Mucosa of stomach (tissue), 1 donor: ENCODE data around the gene NOS3.

Experiments
- H3K27me3 ChIP-seq: one replicate; pipeline ENCODE4 v1.7.0; 2013; ENCODE audit warnings: mild to moderate bottlenecking, low read length; ENCODE audit not compliant: control insufficient read depth, insufficient read depth
- H3K36me3 ChIP-seq: one replicate; pipeline ENCODE4 v1.7.0; 2013; ENCODE audit warnings: low read length; ENCODE audit not compliant: control insufficient read depth, insufficient read depth
- H3K4me1 ChIP-seq: one replicate; pipeline ENCODE4 v1.7.0; 2013; ENCODE audit warnings: mild to moderate bottlenecking, low read length; ENCODE audit not compliant: control insufficient read depth, insufficient read depth
- H3K4me3 ChIP-seq: one replicate; pipeline ENCODE4 v1.7.0; 2013; ENCODE audit warnings: low read length
- H3K9ac ChIP-seq: one replicate; pipeline ENCODE4 v1.7.0; 2013; ENCODE audit warnings: mild to moderate bottlenecking, low read length, moderate library complexity
- H3K9me3 ChIP-seq: one replicate; pipeline ENCODE4 v1.7.0; 2013; ENCODE audit warnings: mild to moderate bottlenecking, low read length, moderate library complexity; ENCODE audit not compliant: control insufficient read depth
- donor health status: Pancreatic carcinoma.

NOS3 gene

DNA sequence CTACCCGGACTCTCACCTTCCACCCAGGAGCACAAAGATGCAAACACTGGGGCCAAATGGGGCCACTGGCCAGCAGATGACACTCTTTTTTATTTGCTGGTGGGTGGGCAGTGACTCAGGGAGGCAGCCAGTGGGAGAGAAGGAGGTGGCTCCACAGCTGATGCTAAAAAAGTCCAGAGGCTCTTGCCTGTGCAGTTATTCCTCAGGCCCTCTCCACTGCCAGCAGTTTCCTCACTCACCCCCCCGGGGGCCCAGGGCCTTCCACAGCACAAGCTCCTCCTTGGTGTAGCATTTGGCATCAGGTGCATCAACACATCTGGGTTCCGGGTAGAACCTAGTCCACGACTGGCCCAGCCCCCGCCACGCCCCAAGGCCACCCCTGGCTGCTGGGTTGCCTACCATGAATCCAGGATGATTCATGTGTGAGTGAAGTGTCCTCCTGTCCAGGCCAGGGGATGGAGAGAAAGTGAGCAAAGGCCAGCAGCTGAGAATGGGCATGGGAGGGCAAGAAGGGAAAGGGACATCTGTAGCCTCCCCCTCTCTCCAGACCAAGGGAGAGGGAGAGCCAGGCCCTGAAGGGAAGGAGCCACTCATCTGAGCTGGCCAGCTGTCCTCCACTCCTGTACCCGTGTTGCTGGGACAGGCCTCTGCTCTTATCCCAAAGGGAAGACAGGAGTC, 11.0 kb upstream of the NOS3 start:
- Histone ChIP-seq H3K9ac (no peak overlapping the region), H3K27me3 (peaks cover 57% of the 10 kb centered on the region), H3K4me1 (peaks cover 18% of the 10 kb centered on the region), H3K4me3 (no peak overlapping the region), H3K36me3 (no peaks in the 10 kb centered on the region), H3K9me3 (no peaks in the 10 kb centered on the region)

DNA sequence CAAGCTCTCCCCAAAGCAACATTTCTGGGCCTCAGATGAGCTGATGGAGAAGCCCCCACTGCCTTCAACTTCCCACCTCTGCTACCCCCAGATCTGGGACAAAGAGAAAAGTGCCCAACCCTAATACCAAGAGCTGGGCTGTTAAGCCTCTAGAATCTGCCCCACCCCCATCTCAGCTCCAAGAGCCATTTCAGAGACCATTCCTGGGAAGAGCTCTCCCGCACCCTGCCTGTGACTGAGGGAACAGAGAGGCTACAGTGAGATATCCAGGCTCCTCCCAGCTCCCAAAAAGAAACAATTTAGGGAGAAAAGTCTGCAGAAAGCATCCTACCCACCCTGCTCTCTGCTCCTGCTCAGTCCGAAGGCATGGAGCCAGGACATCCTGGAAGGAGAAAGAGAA, 10.2 kb upstream of the NOS3 start:
- Histone ChIP-seq H3K9me3 (no peaks in the 10 kb centered on the region), H3K9ac (no peak overlapping the region), H3K36me3 (no peaks in the 10 kb centered on the region), H3K4me3 (no peak overlapping the region), H3K27me3 (peaks cover 49% of the 10 kb centered on the region), H3K4me1 (peaks cover 10% of the 10 kb centered on the region)

DNA sequence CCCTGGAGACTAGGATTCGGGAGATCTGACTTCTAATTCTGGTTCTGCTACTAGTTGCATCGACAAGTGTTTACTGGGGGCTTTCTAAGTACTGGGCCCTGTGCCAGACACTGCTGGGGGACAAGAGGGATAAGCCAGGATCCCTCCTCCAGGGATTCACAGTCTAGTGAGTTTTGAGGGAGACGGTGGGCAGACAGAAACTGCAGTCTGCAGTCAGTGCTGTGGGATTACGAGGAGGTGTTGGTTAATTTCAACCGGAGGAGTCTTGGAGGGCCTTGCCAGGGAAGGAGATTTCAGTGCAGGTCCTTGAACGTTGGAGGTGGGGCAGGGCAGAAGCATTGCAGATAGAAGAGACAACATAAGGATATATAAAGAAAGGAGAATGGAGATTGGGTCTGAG, 9.2 kb upstream of the NOS3 start:
- H3K4me1 ChIP-seq: peaks cover 8% of the 10 kb centered on the region

DNA sequence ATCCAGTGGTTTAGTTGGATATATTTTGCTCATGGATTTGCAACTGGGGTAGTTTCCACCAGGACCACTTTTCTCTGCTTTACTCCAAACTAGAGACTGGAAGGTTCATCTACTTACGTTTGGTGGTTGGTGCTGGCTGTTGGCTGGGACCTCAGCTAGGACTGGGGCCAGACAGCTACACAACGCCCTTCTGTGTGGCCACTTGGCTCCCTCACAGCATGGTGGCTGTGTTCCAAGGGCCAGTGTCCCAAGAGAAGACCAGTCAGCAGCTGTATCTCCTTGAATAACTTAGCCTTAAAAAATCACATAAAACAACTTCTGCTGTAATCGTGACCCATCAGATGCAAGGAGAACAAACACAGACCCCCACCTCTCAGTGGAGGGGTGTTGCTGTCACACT, 8.5 kb upstream of the NOS3 start:
- H3K4me3 ChIP-seq: no peak overlapping the region
- H3K27me3 ChIP-seq: peaks cover 33% of the 10 kb centered on the region
- H3K9me3 ChIP-seq: no peaks in the 10 kb centered on the region
- no peaks in the 10 kb centered on the region for H3K36me3 ChIP-seq
- no peak overlapping the region for H3K9ac ChIP-seq
- H3K4me1 ChIP-seq: peaks cover 8% of the 10 kb centered on the region

More for the DNA sequence above, 9.2 kb upstream of the NOS3 start:
- Histone ChIP-seq H3K27me3 (peaks cover 40% of the 10 kb centered on the region), H3K4me3 (no peak overlapping the region), H3K9me3 (no peaks in the 10 kb centered on the region), H3K9ac (no peak overlapping the region), H3K36me3 (no peaks in the 10 kb centered on the region)

DNA sequence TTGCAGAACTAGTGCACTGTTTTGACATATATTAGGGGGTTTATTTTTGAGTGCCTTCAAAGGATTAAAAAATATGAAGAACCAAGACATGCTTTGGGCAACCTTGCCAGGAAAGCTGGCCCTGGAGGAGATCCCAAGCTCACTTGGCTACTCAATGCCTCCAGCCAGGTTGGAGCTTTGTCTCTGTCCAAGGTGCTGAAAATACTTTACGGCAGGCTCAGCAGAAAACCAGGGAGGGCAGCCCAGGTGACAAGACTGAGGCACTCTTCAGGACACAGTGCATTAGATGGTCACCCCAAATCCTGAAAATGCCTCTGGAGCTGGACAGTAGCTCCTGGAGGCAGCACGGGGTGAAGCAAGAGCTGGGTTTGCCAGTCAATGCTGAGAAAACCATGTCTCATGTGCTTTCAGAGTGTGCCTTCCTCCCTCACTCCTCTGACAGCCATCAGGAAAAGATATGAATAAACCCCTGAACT, 6.9 kb upstream of the NOS3 start:
- Histone ChIP-seq H3K4me3 (no peak overlapping the region), H3K9me3 (no peaks in the 10 kb centered on the region), H3K4me1 (peaks cover 1% of the 10 kb centered on the region), H3K36me3 (no peaks in the 10 kb centered on the region), H3K9ac (no peak overlapping the region), H3K27me3 (peaks cover 24% of the 10 kb centered on the region)

DNA sequence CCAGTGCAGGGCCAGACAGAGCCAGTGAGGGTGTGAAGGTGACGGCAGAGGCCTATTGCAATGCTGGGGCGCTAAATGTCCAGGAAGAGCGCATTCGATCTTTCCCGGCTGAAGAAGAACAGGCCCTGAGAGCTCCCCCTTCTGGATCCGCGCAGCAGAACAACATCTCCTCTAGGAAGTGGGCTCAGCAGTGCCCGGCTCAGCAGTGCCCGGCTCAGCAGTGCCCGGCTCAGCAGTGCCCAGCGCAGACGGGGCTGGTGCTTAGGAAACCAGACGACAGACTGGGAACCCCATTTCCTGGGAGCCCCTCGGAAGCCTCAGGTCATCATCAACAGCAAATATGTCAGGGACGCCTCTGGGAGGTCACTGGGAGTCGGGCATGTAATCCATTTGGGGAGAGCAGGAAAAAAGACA, 4.7 kb upstream of the NOS3 start:
- Histone ChIP-seq H3K9ac (no peak overlapping the region), H3K4me1 (no peaks in the 10 kb centered on the region)

DNA sequence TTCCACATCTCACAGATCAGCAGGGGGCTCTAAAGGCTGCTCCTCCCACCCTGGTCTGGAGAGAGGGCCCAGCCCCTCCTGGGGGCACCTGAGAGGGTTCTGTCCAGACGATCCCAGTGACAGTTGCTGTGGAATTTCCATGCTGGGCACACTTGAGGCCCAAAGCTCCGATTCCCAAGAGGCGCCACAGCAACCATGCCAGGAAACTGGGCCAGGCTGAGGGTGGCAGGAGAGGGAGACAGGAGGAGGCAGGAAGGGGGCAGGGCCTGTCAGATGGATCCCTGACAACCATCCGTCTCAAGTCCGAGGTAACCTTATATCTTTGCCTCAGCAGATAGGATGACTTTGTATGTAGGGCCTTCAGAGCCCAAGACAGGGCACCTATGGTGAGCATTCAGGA, 4.3 kb upstream of the NOS3 start:
- Histone ChIP-seq H3K27me3 (no peaks in the 10 kb centered on the region), H3K4me3 (no peak overlapping the region), H3K9me3 (no peaks in the 10 kb centered on the region), H3K36me3 (no peaks in the 10 kb centered on the region), H3K4me1 (no peaks in the 10 kb centered on the region), H3K9ac (no peak overlapping the region)

More for the DNA sequence above, 4.7 kb upstream of the NOS3 start:
- no peak overlapping the region for H3K4me3 ChIP-seq
- H3K27me3 ChIP-seq: peaks cover 3% of the 10 kb centered on the region
- no peaks in the 10 kb centered on the region for H3K36me3 ChIP-seq
- no peaks in the 10 kb centered on the region for H3K9me3 ChIP-seq

DNA sequence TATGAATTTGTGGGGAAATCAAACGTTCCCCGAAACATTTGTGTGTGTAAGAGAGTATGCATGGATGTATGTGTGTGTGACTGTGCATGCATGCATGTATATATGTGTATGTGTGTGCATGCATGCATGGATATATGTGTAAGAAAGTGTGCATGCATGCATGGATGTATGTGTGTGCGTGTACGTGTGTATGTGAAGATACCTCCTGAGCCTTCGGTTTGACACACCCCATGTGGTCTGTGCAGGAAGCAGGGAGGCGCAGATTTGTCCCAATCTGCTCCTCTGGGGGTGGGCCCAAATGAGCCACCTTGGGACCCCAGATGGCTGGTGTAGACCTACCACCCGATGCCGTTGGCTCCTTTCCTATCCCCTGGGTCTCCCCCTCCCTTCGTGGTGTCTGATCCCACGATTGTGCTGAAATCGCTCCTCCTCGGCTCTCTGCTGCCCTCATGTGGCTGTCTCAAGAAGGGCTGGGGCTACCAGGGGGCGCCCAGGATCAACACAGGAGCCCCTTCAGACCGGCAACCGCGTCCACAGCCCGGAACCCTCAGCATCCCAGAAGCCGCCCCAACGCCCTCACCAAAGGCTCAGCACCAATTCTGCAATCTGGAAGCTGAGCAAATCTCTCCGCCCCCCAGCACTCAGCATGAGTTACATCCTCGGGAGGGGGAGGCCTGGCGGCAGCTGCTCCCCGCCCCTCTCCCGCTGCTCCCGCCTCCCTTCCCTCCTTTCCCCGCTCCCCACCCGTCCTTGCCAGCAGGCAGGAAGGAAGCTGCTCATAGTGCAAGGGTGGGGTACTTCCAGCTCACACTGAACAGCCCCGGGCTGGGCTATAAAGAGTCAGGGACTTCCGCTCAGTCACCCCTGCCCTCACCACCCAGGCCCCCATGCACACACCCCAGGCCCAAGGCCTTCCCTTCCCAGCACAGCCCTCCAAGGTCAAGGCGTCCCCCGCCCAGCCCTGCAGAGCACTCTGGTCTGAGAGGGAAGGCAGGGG, 2.3 kb upstream of the NOS3 start:
- no peak overlapping the region for H3K4me3 ChIP-seq
- H3K36me3 ChIP-seq: no peaks in the 10 kb centered on the region
- no peak overlapping the region for H3K9ac ChIP-seq
- H3K4me1 ChIP-seq: no peaks in the 10 kb centered on the region
- H3K27me3 ChIP-seq: peaks cover 3% of the 10 kb centered on the region
- H3K9me3 ChIP-seq: no peaks in the 10 kb centered on the region

DNA sequence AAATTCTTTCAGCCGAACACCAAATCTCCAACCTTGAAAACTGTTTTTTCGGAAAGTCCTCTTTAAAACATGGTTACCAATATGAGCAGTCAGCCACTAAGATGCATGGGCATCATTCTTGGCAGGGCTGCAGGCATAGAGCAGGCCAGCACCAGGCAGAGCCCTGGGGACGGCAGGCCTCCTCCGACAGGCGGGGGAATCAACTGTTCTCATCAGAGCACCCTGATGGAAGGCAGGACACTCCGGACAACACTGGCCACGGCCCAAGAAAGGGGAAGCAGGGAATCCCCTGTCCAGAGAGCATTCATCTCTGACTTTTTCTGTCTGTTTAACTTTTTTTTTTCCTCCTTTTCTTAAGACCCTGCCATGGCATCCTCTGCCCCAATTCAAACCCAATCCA, 1.4 kb upstream of the NOS3 start:
- Histone ChIP-seq H3K27me3 (peaks cover 3% of the 10 kb centered on the region), H3K4me1 (no peaks in the 10 kb centered on the region), H3K9me3 (no peaks in the 10 kb centered on the region), H3K36me3 (no peaks in the 10 kb centered on the region), H3K4me3 (no peak overlapping the region), H3K9ac (no peak overlapping the region)

DNA sequence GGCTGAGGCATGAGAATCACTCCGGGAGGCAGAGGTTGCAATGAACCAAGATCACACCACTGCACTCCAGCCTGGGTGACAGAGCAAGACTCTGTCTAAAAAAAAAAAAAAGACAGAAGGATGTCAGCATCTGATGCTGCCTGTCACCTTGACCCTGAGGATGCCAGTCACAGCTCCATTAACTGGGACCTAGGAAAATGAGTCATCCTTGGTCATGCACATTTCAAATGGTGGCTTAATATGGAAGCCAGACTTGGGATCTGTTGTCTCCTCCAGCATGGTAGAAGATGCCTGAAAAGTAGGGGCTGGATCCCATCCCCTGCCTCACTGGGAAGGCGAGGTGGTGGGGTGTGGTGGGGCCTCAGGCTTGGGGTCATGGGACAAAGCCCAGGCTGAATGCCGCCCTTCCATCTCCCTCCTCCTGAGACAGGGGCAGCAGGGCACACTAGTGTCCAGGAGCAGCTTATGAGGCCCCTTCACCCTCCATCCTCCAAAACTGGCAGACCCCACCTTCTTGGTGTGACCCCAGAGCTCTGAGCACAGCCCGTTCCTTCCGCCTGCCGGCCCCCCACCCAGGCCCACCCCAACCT, 1.3 kb downstream of the NOS3 start:
- H3K27me3 ChIP-seq: peaks cover 3% of the 10 kb centered on the region
- no peak overlapping the region for H3K9ac ChIP-seq
- no peaks in the 10 kb centered on the region for H3K36me3 ChIP-seq
- no peaks in the 10 kb centered on the region for H3K4me1 ChIP-seq
- H3K9me3 ChIP-seq: no peaks in the 10 kb centered on the region
- no peak overlapping the region for H3K4me3 ChIP-seq

DNA sequence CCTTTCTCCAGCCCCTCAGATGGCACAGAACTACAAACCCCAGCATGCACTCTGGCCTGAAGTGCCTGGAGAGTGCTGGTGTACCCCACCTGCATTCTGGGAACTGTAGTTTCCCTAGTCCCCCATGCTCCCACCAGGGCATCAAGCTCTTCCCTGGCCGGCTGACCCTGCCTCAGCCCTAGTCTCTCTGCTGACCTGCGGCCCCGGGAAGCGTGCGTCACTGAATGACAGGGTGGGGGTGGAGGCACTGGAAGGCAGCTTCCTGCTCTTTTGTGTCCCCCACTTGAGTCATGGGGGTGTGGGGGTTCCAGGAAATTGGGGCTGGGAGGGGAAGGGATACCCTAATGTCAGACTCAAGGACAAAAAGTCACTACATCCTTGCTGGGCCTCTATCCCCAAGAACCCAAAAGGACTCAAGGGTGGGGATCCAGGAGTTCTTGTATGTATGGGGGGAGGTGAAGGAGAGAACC, 2.1 kb downstream of the NOS3 start:
- no peak overlapping the region for H3K4me3 ChIP-seq
- no peaks in the 10 kb centered on the region for H3K9me3 ChIP-seq

DNA sequence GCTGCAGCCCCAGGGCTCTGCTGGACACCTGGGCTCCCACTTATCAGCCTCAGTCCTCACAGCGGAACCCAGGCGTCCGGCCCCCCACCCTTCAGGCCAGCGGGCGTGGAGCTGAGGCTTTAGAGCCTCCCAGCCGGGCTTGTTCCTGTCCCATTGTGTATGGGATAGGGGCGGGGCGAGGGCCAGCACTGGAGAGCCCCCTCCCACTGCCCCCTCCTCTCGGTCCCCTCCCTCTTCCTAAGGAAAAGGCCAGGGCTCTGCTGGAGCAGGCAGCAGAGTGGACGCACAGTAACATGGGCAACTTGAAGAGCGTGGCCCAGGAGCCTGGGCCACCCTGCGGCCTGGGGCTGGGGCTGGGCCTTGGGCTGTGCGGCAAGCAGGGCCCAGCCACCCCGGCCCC, 2.7 kb downstream of the NOS3 start:
- Histone ChIP-seq H3K9ac (no peak overlapping the region), H3K36me3 (no peaks in the 10 kb centered on the region), H3K9me3 (no peaks in the 10 kb centered on the region), H3K27me3 (peaks cover 6% of the 10 kb centered on the region), H3K4me3 (no peak overlapping the region), H3K4me1 (no peaks in the 10 kb centered on the region)

More for the DNA sequence above, 2.1 kb downstream of the NOS3 start:
- Histone ChIP-seq H3K27me3 (peaks cover 6% of the 10 kb centered on the region), H3K36me3 (no peaks in the 10 kb centered on the region), H3K9ac (no peak overlapping the region), H3K4me1 (no peaks in the 10 kb centered on the region)
